HFF-Myc (cell line): ENCODE data around the gene CACHD1.

Source experiments
- DNase-seq: peaks from one replicate; pipeline ENCODE4 v3.0.0-alpha.2; 2011; ENCODE audit warnings: low read depth; ENCODE audit errors: extremely low read depth
- H3K4me3 ChIP-seq: replicated peaks from 2 replicates; pipeline ENCODE4 v1.5.1; 2011; ENCODE audit warnings: low read depth, mild to moderate bottlenecking, control low read depth, low read length
- TF ChIP-seq, protein P1 (sequence below): IDR thresholded peaks from 2 replicates; pipeline ENCODE4 v1.5.1; 2012; ENCODE audit warnings: mild to moderate bottlenecking, low read depth, low read length, control low read depth; ENCODE audit errors: missing control alignments

The CACHD1 gene

GRCh38 chr1:64540265-64540791 is 70.4 kb downstream of the CACHD1 start:
- TF ChIP-seq, protein P1, sequence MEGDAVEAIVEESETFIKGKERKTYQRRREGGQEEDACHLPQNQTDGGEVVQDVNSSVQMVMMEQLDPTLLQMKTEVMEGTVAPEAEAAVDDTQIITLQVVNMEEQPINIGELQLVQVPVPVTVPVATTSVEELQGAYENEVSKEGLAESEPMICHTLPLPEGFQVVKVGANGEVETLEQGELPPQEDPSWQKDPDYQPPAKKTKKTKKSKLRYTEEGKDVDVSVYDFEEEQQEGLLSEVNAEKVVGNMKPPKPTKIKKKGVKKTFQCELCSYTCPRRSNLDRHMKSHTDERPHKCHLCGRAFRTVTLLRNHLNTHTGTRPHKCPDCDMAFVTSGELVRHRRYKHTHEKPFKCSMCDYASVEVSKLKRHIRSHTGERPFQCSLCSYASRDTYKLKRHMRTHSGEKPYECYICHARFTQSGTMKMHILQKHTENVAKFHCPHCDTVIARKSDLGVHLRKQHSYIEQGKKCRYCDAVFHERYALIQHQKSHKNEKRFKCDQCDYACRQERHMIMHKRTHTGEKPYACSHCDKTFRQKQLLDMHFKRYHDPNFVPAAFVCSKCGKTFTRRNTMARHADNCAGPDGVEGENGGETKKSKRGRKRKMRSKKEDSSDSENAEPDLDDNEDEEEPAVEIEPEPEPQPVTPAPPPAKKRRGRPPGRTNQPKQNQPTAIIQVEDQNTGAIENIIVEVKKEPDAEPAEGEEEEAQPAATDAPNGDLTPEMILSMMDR = no peak
- peak overlapping the region; percentile 32 for H3K4me3 ChIP-seq
- DNase-seq = peak; percentile 81

GRCh38 chr1:64542118-64542517 is 72.2 kb downstream of the CACHD1 start:
- DNase-seq = no peak
- no peak overlapping the region for H3K4me3 ChIP-seq
- TF ChIP-seq, protein P1 = no peak

DNA sequence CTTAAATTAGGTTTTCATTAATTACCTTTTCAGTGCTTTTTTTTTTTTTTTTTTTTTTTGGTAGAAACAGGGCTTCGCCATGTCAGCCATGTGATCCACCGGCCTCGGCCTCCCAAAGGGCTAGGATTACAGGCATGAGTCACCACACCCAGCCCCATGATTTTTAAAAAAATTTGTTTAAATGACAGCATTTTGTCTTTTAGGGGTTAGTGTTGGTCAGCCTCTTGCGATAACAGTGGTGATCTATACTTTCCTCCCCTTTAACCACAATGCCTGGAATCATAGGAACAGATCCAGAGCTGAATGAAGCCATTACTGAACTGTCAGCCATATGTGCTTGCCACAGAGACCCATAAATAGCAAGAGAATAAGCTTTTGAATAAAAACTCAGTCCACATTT is 73.9 kb downstream of the CACHD1 start:
- H3K4me3 ChIP-seq = no peak overlapping the region
- TF ChIP-seq, protein P1 = no peak
- no peak for DNase-seq

GRCh38 chr1:64545118-64545843 is 75.4 kb downstream of the CACHD1 start:
- TF ChIP-seq, protein P1 = no peak
- no peak overlapping the region for H3K4me3 ChIP-seq
- no peak for DNase-seq

- no peak for DNase-seq
- TF ChIP-seq, protein P1 = no peak
- H3K4me3 ChIP-seq = no peak overlapping the region
Measured at GRCh38 chr1:64546013-64546412, 76.1 kb downstream of the CACHD1 start.

DNA sequence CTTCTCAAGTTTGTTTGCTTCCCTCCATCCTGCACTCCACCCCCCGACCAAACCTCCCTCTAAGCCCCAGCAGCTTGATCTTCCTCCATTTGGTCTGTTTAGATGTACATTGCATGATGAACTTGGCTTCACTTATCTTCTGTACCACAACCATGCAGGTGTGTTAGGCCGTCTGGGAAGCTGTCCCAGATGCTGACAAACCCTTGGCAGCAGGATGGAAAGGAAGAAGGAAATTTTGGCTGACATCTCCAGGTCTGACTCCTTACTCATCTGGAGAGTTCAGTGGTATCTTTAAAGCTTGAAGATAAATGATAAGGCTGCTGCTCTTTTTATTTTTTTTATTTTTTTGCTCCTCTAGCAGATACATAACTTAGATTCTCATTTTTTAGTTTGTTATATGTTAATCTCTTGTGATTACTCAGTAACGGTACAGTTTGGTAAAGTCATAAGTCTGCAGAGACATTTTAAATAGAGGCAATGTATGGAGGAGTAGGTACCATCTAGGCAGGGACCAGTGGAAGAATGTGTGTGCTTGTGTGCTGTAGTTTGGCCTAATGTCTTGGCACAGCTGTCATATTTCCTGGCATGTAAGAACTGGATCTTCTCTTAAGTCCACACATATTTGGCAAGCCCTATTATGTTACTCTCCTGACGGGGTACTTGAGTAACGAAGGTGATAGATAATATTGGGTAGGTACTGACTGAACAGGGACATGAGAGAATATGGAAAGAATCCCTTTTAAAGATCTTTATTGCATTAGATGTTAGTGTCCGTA is 79.7 kb downstream of the CACHD1 start:
- TF ChIP-seq, protein P1 = no peak
- DNase-seq = no peak

More for the DNA sequence above, 79.7 kb downstream of the CACHD1 start:
- no peak overlapping the region for H3K4me3 ChIP-seq
